Mesendoderm (in vitro differentiated cells): Measurements from ENCODE around the gene AGPAT2.

Source experiments
- DNase-seq: peaks from one replicate; pipeline ENCODE4 v3.0.0; 2013
- H2AK5ac ChIP-seq: 2 replicates; pipeline ENCODE4 v1.6.1; 2013; ENCODE audit warnings: low read length, inconsistent platforms
- H2BK120ac ChIP-seq: 2 replicates; pipeline ENCODE4 v1.6.1; 2013; ENCODE audit warnings: low read depth, mild to moderate bottlenecking, low read length, moderate library complexity, mixed read lengths
- H2BK15ac ChIP-seq: replicated peaks from 2 replicates; pipeline ENCODE4 v1.6.1; 2013; ENCODE audit warnings: low read depth, mild to moderate bottlenecking, moderate library complexity
- H2BK5ac ChIP-seq: 2 replicates; pipeline ENCODE4 v1.6.1; 2013; ENCODE audit warnings: low read length, inconsistent platforms
- H3K18ac ChIP-seq: 2 replicates; pipeline ENCODE4 v1.6.1; 2013; ENCODE audit warnings: mild to moderate bottlenecking, low read length, mixed read lengths
- H3K23ac ChIP-seq: one replicate; pipeline ENCODE4 v1.6.1; 2013; ENCODE audit warnings: low read length
- H3K27ac ChIP-seq: 2 replicates; pipeline ENCODE4 v1.5.1; 2013; ENCODE audit warnings: low read depth, mild to moderate bottlenecking, inconsistent platforms, low read length, moderate library complexity
- H3K27me3 ChIP-seq: 2 replicates; pipeline ENCODE4 v1.6.1; 2013; ENCODE audit warnings: low read length, control low read depth, mild to moderate bottlenecking, inconsistent platforms; ENCODE audit not compliant: insufficient read depth, poor library complexity
- H3K36me3 ChIP-seq: 2 replicates; pipeline ENCODE4 v1.6.1; 2013; ENCODE audit warnings: low read length, inconsistent platforms; ENCODE audit not compliant: control insufficient read depth, insufficient read depth
- H3K4ac ChIP-seq: one replicate; pipeline ENCODE4 v1.6.1; 2013; ENCODE audit warnings: low read depth, mild to moderate bottlenecking, low read length, moderate library complexity
- H3K4me1 ChIP-seq: 2 replicates; pipeline ENCODE4 v1.6.1; 2013; ENCODE audit warnings: low read depth, low read length, inconsistent platforms; ENCODE audit not compliant: control insufficient read depth
- H3K4me2 ChIP-seq: 2 replicates; pipeline ENCODE4 v1.6.1; 2013; ENCODE audit warnings: low read length
- H3K4me3 ChIP-seq: 2 replicates; pipeline ENCODE4 v1.5.1; 2013; ENCODE audit warnings: mild to moderate bottlenecking, low read length
- H3K56ac ChIP-seq: one replicate; pipeline ENCODE4 v1.6.1; 2013; ENCODE audit warnings: low read length
- H3K79me1 ChIP-seq: 2 replicates; pipeline ENCODE4 v1.6.1; 2013; ENCODE audit warnings: low read length, inconsistent platforms
- H3K79me2 ChIP-seq: 2 replicates; pipeline ENCODE4 v1.6.1; 2013; ENCODE audit warnings: mild to moderate bottlenecking, low read length; ENCODE audit not compliant: control insufficient read depth, insufficient read depth
- H3K9ac ChIP-seq: 2 replicates; pipeline ENCODE4 v1.6.1; 2013; ENCODE audit warnings: low read length, inconsistent platforms
- H4K5ac ChIP-seq: one replicate; pipeline ENCODE4 v1.6.1; 2013; ENCODE audit warnings: low read length
- H4K8ac ChIP-seq: one replicate; pipeline ENCODE4 v1.6.1; 2013; ENCODE audit warnings: low read depth, mild to moderate bottlenecking, control low read depth, low read length, moderate library complexity
- WGBS: extraction: QIAGEN DNeasy Blood & Tissue Kit; methylation state at CpG from one replicate; pipeline ENCODE4 v1.1.7; 2013; ENCODE audit warnings: low lambda C conversion rate, missing lambda C conversion rate; ENCODE audit not compliant: insufficient coverage; ENCODE audit errors: extremely low coverage; 5-methylcytosine and 5-hydroxymethylcytosine counted together

Gene AGPAT2

GRCh38 chr9:136645903-136646754, 41.1 kb downstream of the AGPAT2 start:
- no CpG with 5 or more reads among the region's 40 CpGs for WGBS

GRCh38 chr9:136645352-136645902, 41.8 kb downstream of the AGPAT2 start:
- Histone ChIP-seq H3K18ac (no peak overlapping the region), H3K27ac (no peak overlapping the region), H3K4ac (no peak overlapping the region), H3K79me2 (no peaks in the 10 kb centered on the region), H3K27me3 (no peaks in the 10 kb centered on the region), H3K79me1 (no peaks in the 10 kb centered on the region), H3K56ac (no peak overlapping the region), H3K9ac (no peak overlapping the region), H3K4me3 (no peak overlapping the region), H2BK5ac (no peak overlapping the region), H2BK15ac (no peak overlapping the region), H4K5ac (no peak overlapping the region), H2AK5ac (no peak overlapping the region), H3K23ac (no peak overlapping the region), H3K4me1 (no peaks in the 10 kb centered on the region), H2BK120ac (no peak overlapping the region), H3K4me2 (no peak overlapping the region), H4K8ac (no peak overlapping the region), H3K36me3 (no peaks in the 10 kb centered on the region)
- no peak for DNase-seq
- WGBS: no CpG with 5 or more reads among the region's 18 CpGs

More at GRCh38 chr9:136645903-136646754, 41.1 kb downstream of the AGPAT2 start:
- H3K4ac ChIP-seq: no peak overlapping the region
- no peaks in the 10 kb centered on the region for H3K27me3 ChIP-seq
- H4K8ac ChIP-seq: no peak overlapping the region
- H3K9ac ChIP-seq: no peak overlapping the region
- peak overlapping the region; percentile 67 for H3K56ac ChIP-seq
- H3K18ac ChIP-seq: no peak overlapping the region
- H3K27ac ChIP-seq: no peak overlapping the region
- no peak overlapping the region for H3K4me3 ChIP-seq
- no peak overlapping the region for H2BK5ac ChIP-seq
- no peaks in the 10 kb centered on the region for H3K79me2 ChIP-seq
- H3K36me3 ChIP-seq: no peaks in the 10 kb centered on the region
- no peak for DNase-seq
- no peaks in the 10 kb centered on the region for H3K4me1 ChIP-seq
- H2AK5ac ChIP-seq: no peak overlapping the region
- H3K79me1 ChIP-seq: no peaks in the 10 kb centered on the region
- H4K5ac ChIP-seq: no peak overlapping the region
- no peak overlapping the region for H3K23ac ChIP-seq
- no peak overlapping the region for H2BK120ac ChIP-seq
- H2BK15ac ChIP-seq: no peak overlapping the region
- no peak overlapping the region for H3K4me2 ChIP-seq

GRCh38 chr9:136644593-136645351, 42.5 kb downstream of the AGPAT2 start:
- WGBS: no CpG with 5 or more reads among the region's 30 CpGs
- peak; percentile 58 for DNase-seq

GRCh38 chr9:136644343-136644592, 43.0 kb downstream of the AGPAT2 start:
- DNase-seq: no peak
- no peak overlapping the region for H3K23ac ChIP-seq
- H3K79me1 ChIP-seq: no peaks in the 10 kb centered on the region
- peak overlapping the region; percentile 60 for H3K56ac ChIP-seq
- WGBS: no CpG with 5 or more reads among the region's 15 CpGs
- no peak overlapping the region for H2BK5ac ChIP-seq
- H3K4me2 ChIP-seq: peak overlapping the region; percentile 44
- no peak overlapping the region for H3K4me3 ChIP-seq
- no peaks in the 10 kb centered on the region for H3K36me3 ChIP-seq
- H3K9ac ChIP-seq: no peak overlapping the region
- H3K4me1 ChIP-seq: no peaks in the 10 kb centered on the region
- no peaks in the 10 kb centered on the region for H3K27me3 ChIP-seq
- no peak overlapping the region for H3K4ac ChIP-seq
- H4K8ac ChIP-seq: no peak overlapping the region
- H2BK120ac ChIP-seq: no peak overlapping the region
- H2BK15ac ChIP-seq: no peak overlapping the region
- H4K5ac ChIP-seq: no peak overlapping the region
- no peak overlapping the region for H3K18ac ChIP-seq
- no peaks in the 10 kb centered on the region for H3K79me2 ChIP-seq
- H2AK5ac ChIP-seq: no peak overlapping the region
- H3K27ac ChIP-seq: no peak overlapping the region

More at GRCh38 chr9:136644593-136645351, 42.5 kb downstream of the AGPAT2 start:
- no peaks in the 10 kb centered on the region for H3K4me1 ChIP-seq
- no peaks in the 10 kb centered on the region for H3K79me2 ChIP-seq
- no peak overlapping the region for H3K4me2 ChIP-seq
- H3K36me3 ChIP-seq: no peaks in the 10 kb centered on the region
- H2BK5ac ChIP-seq: no peak overlapping the region
- no peak overlapping the region for H2AK5ac ChIP-seq
- H2BK120ac ChIP-seq: no peak overlapping the region
- H3K79me1 ChIP-seq: no peaks in the 10 kb centered on the region
- H3K4ac ChIP-seq: no peak overlapping the region
- no peak overlapping the region for H3K23ac ChIP-seq
- H3K18ac ChIP-seq: no peak overlapping the region
- H3K56ac ChIP-seq: peak overlapping the region; percentile 60
- H3K27ac ChIP-seq: no peak overlapping the region
- H3K27me3 ChIP-seq: no peaks in the 10 kb centered on the region
- H2BK15ac ChIP-seq: no peak overlapping the region
- H4K5ac ChIP-seq: no peak overlapping the region
- peak overlapping the region; percentile 17 for H3K9ac ChIP-seq
- H3K4me3 ChIP-seq: no peak overlapping the region
- no peak overlapping the region for H4K8ac ChIP-seq

- no peak for DNase-seq
- Histone ChIP-seq H3K36me3 (no peaks in the 10 kb centered on the region), H3K79me2 (no peaks in the 10 kb centered on the region), H3K4me1 (no peaks in the 10 kb centered on the region), H2BK15ac (no peak overlapping the region), H3K27me3 (no peaks in the 10 kb centered on the region), H3K56ac (peak overlapping the region; percentile 60), H2BK5ac (no peak overlapping the region), H3K4ac (no peak overlapping the region), H3K23ac (no peak overlapping the region), H3K27ac (no peak overlapping the region), H2AK5ac (no peak overlapping the region), H3K9ac (no peak overlapping the region), H4K8ac (no peak overlapping the region), H3K4me3 (no peak overlapping the region), H4K5ac (no peak overlapping the region), H3K4me2 (peak overlapping the region; percentile 44), H3K18ac (no peak overlapping the region), H3K79me1 (no peaks in the 10 kb centered on the region), H2BK120ac (no peak overlapping the region)
- WGBS: no CpG with 5 or more reads among the region's 31 CpGs
Observed at GRCh38 chr9:136643596-136644342, 43.5 kb downstream of the AGPAT2 start.
